Measurements from ENCODE around the gene TECPR2.

Gene TECPR2

DNA sequence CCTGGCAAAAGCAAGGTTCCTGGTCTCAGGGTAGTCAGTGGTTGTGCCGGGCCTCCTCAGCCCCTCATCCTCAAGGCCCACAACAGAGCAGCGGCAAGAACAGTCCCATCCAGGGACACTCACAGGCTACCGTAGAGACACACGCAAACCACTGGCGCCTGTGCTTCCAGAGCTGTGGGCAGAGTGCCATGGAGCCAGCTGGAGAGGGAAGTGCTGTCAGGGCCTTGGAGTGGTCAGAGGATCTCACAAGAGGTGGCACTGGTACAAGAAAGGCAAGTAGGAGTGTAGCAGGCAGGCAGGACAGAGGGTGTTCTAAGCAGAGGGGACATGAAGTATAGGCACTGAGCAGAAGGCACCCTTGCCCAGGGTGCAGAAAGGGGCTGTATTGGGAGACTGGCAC lies 112.2 kb downstream of the TECPR2 start:
- no peak for DNase-seq

DNA sequence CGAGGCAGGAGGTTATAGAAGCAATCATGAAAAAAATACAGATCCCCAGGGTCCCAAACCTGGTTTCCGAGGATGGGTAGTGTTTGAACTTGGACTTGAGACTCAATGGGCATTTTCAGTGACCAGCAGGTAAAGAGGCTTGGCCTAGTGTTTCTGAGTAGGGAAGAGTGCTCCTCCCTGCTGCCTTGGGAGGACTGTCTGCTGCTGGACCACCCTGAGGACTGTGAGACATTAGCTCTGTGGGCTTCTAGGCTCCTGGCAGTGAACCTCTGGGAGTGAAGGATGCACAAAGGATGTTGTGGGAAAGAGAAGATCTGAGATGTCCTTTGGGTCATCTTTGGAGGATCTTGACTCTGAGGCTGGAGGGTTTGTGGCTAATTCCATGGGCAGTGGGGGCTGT lies 116.4 kb downstream of the TECPR2 start:
- DNase-seq = no peak

DNA sequence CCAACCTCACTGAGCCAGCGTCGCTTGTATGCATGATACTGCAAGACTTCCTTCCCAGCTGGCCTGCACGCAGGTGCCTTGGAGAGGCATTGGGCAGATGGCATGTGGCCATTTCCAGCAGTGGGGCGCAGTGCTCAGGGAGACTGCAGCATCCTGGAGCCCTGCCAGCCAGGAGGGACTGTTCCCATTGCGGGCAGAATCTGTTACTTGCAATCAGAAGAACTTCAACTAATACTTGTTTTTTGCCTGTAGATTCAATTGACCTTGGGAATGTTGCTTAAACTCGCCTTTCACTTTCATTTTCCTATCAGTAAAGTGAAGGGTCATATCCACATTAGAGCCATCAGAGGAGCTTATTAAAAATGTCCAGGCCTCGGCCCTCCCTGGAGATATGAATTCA lies 117.0 kb downstream of the TECPR2 start:
- no peak for DNase-seq

DNA sequence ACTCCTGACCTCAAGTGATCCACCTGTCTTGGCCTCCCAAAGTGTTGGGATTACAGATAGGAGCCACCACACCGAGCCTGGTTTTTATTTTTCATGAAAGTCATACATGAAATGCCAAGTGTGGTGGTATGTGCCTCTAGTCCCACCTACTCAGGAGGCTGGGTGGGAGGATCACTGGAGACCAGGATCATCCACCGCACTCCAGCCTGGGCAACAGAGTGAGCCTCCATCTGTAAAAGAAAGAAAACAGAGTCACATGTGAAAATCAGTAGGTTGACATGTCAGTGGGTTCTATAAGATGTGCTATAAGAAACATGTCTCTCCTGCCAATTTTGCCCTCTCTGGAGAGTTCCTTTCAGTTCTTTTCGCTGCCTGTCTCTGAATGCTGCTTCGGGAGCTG lies 118.6 kb downstream of the TECPR2 start:
- DNase-seq = no peak

DNA sequence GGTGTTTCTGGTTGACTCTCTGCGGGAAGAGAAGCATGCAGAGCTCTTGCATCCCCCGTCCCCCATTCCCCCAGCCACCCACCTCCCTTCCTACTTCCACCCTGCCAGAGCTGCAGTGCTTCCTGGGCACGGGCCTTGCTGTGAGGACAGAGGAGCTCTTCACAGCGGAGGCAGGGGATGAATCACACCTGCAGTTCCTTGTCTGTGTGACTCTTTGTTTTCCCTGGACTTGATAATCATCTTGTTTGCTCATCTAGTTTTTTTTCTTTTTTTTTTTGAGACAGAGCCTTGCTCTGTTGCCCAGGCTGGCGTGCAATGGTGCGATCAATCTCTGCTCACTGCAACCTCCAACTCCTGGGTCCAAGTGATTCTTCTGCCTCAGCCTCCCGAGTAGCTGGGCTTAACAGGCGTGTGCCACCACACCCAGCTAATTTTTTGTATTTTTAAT lies 119.1 kb downstream of the TECPR2 start:
- DNase-seq = no peak

DNA sequence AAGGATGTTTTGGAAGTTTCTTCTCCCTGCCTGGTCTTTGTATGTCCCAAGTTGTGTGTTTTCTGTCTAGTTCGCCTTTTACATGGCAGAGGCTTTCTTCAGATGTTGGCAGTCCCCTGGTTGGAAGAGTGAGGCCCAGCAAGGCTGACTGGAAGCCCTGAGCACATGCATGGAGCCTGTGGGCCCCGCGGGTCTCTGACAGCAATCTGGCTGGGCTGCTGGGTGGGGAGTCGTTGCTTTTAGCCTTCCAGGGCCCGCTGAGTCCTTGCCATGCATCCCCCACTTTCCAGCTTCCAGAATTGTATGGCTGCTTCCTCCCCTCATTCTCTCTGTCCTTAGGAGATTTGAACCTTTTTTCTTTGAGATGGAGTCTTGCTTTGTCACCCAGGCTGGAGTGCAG lies 121.6 kb downstream of the TECPR2 start:
- DNase-seq = no peak

- DNase-seq = no peak
Observed at GRCh38 chr14:102485693-102486512, 123.2 kb downstream of the TECPR2 start.

GRCh38 chr14:102486513-102487203 lies 123.9 kb downstream of the TECPR2 start:
- DNase-seq = no peak

DNA sequence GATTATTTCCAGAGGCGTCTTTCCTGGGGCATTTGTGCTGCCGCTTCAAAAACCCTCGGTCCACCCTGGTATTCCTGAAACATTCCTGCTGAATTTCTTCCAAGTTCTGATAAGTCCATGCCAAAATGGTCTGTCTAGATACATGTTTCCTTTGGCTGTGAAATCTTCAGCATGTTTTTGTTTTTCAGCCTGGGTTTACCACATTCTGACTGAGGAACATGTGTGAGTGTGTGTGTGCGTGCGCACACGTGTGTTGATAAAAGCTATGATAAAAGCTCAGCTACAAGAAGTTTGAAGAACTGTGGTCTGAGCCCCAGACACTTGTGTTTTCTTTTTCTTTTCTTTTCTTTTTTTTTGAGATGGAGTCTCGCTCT lies 124.5 kb downstream of the TECPR2 start:
- no peak for DNase-seq

GRCh38 chr14:102490456-102490855 lies 127.7 kb downstream of the TECPR2 start:
- no peak for DNase-seq

- DNase-seq = no peak
Observed at GRCh38 chr14:102491366-102491765, 128.6 kb downstream of the TECPR2 start.

DNA sequence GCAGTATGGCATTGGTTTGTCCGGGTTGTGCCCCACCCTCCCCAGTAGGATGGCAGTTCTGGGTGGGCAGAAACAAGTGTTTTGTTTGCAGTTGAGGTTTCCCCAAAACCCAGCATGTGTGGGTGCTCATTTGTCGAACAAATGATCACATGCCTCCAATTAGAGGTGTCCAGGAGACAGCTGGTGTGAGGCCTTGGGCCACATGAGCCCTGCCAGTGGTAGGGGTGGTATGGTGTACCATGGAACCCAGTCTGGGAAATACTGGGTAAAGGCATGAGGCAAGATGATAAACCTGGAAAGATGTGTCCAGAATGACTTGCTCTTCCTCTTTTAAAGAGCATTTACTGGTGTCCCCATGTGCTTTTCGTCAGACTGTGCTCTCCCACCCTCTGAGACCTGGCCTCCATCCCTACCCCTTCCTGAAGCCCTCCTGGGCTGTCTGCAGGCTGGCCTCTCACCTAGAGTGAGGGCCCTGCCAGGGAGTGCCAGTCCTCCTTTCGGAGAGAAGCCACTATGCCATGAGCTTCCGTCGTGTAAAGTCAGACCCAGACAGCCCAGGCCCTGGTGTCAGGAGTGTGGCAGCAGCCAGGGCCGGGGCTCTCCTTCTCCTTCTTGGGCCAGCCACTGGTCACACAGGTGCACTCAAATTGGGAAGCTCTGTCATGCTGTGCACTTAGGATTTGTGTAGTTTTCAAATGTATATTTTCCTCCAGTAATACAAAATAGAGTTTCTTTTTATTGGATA lies 129.2 kb downstream of the TECPR2 start:
- no peak for DNase-seq

GRCh38 chr14:102492531-102492910 lies 129.8 kb downstream of the TECPR2 start:
- DNase-seq = no peak

DNA sequence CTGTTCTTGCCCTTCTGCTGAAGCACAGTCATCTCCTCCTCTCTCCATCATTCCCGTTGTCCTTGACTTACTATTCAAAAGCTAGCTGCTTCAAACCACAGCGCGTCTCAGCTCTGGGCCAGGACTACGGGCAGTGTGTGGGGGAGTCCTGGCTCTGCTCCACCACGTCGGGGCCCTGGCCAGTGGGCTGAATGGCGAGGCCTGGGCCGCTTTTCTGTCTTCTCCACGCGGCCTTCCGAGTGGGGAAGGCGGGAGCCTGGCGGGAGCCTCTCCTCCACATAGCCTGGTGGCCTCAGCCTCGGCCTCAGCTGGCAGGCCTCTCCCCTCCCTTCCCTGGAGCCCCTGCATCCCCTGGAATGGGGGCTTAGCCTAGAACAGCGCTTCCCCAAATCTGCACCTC lies 130.4 kb downstream of the TECPR2 start:
- DNase-seq = no peak

DNA sequence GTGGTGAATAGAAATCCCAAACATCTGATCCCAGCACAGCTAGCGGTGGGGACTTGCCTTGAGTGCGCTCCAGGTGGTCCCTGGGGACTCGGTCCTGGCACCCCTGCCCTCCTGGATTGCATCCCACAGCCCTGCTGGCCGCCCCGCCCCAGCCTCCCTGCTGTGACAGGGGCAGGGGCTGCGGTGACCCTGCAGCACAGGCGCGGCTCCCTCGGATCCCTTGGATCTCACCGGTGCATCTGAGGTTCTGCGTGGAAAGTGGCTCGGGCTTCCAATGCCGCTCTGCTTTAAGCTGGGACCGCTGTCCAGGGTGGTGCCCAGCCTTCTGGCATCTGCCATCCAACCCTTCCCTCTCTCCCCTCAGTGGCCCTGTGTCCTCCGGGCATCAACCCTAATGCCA lies 130.8 kb downstream of the TECPR2 start:
- no peak for DNase-seq

- no peak for DNase-seq
Observed at GRCh38 chr14:102495491-102496330, 133.0 kb downstream of the TECPR2 start.

DNA sequence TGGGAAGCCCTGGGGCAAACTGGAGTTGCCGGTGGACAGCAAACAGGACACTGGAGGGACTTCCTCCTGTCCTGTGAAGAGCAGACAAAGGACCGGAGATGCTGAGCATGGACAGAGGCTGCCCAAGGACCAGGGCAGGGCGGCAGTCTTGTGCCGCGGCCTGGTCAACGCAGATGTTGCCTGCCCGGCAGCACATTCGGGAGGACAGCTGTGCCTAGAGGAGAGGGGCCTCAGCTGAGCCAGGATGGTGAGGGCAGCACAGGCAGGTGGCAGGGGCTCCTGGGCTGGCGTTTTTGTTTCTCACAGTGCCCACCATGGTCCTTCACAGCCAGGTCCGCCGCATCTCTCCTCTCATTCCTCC lies 133.6 kb downstream of the TECPR2 start:
- DNase-seq = no peak

GRCh38 chr14:102496958-102497744 lies 134.4 kb downstream of the TECPR2 start:
- DNase-seq = no peak

DNA sequence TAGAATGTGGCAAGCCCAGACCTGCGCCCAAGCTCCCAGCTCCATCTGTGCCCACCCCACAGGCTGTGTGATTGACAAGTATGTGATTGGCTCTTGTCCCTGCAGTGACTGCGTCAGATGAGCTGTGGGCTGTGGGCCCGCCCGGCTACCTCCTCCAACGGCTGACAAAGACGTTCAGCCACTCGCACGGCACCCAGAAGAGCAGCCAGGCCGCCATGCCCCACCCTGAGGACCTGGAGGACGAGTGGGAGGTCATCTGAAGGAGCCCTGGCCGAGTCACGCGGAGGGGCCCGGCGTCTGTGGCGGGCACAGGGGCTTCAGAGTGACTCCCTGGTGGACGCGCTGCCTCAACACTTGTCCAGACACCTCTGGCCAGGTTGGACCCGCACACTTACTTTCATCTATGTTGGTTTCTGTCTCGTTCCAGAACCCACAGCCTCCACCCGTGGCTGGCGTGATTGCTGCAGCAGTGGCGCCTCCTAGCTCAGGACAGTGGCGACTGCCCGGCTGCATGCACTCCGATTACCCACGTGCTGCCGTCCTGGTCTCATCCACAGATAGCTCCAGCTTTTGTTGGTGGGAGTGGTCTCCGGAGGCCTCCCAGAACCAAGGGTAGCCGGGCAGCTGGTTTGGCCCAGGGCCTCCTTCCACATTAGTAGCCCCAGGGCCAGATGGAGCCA lies 135.4 kb downstream of the TECPR2 start:
- DNase-seq = no peak

DNA sequence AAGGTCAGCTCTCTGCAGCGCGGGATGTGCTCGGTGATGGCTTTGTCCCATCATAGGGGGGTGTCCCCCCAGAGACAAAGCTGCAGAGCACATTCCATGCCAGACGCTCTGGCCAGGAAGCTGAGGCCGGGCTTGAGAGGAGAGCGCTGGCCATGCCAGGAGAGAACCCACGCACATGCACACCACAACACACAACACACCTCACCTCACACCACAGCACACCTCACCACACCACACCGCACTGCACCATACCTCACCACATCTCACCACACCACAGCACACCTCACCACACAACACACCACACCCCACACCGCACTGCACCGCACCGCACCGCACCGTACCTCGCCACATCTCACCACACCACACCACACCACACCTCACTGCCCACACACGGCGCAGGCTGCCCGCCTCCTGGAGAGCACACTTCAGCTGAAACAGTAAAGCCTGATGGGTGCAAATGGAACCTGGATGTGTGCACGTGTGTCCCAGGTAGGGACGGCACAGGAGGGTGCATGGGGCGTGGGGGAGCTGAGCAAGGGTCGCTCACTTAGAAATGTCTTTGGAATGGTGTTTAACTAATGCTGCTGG lies 136.0 kb downstream of the TECPR2 start:
- DNase-seq = no peak
